Glomerular visceral epithelial cell (primary cell): ENCODE results near the gene PER1.
"Not testable (repeated sequence)": the region's sequence is repeated elsewhere in the genome, so short reads cannot be mapped to it uniquely, and the experiment has no call there.

Experiments
- DNase-seq: peaks from one replicate; pipeline ENCODE4 v3.0.0-alpha.2; 2016; ENCODE audit errors: extremely low spot score

The PER1 gene

GRCh38 chr17:8119581-8120519, 32.4 kb downstream of the PER1 start:
- DNase-seq, result peak; percentile 95

- DNase-seq, result peak; percentile 87
Observed at GRCh38 chr17:8118769-8119580, 33.2 kb downstream of the PER1 start.

DNA sequence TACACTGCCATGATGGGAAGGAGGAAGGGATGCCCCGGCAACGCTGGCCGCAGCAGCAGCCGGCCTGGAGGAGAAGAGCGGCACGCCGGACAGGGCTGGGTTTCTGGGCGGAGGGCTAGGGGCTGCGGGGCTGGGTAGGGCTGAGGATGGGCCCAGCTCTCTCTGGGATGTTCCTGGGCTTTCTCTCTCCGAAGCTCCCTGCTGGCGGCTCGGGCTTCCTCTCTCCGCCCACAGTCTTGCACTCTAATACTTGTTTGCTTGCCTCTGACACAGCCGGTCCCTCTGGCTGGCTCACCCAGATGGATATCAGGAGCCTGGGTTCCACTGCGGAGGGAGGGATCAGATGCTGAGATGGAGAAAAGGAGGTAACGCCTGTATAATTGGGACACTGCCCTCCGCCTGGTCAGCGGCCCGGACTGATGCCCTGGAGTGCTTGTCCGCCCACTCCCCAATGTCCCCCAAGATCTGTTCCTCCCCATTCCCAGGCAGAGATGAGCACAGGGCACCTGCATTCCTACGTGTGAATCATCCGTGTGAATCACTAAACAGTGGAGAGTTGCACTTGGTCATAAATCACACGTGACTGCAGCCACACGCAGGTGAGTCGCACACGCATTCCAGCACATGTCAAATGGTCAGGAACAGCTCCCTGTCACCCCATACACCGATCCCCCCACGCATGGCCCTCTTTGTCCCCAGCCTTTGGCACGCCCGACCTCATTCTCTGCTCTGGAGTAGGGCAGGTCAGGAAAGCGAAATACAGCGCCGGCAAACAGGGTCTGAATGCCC, 34.0 kb downstream of the PER1 start, which contains the start of gene ALOXE3:
TSS of gene ALOXE3 (minus strand) at position 535 of the 789 bp plus-strand sequence. CDS start at position 11, 524 bp downstream.
- DNase-seq, result peak; percentile 66

- DNase-seq, result no peak
Observed at GRCh38 chr17:8117367-8117979, 34.7 kb downstream of the PER1 start.

DNA sequence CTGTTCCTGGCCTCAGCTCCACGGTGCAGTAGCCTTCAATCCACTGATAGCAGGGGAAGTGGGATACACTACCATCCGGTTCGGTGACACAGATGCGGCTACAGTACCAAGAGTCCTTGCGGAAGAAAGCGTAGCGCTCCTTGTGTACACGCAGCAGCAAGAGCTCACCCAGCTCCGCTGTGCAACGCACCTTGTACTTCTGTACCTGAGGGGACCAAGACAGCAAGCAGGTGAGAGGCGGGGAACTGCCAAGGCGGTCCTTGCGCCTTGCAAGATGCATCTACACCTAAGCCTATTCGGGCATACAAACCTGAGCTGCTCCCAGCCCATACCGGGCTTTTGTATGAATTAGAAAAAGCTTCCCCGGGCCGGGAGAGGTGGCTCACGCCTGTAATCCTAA, 35.4 kb downstream of the PER1 start:
- DNase-seq, result no peak

GRCh38 chr17:8110907-8111306, 41.3 kb downstream of the PER1 start:
- DNase-seq, result no peak

DNA sequence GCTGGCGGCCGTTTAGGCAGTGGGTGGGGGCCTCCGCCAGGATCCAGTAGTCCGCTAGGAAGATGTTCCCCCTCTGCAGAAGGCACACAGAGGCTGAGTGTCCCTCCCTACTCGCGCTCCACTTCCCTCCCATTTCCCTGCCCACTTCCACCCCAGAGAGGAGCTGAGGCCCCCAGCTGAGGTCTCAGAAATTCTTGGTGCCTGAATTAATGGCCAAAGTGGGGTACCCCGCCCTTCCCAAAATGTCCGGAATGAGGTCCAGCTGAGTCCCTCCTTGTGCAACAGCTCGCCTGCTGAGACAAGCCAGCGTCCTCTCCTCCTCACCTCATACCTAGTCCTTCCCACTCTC, 41.8 kb downstream of the PER1 start:
- no peak for DNase-seq

DNA sequence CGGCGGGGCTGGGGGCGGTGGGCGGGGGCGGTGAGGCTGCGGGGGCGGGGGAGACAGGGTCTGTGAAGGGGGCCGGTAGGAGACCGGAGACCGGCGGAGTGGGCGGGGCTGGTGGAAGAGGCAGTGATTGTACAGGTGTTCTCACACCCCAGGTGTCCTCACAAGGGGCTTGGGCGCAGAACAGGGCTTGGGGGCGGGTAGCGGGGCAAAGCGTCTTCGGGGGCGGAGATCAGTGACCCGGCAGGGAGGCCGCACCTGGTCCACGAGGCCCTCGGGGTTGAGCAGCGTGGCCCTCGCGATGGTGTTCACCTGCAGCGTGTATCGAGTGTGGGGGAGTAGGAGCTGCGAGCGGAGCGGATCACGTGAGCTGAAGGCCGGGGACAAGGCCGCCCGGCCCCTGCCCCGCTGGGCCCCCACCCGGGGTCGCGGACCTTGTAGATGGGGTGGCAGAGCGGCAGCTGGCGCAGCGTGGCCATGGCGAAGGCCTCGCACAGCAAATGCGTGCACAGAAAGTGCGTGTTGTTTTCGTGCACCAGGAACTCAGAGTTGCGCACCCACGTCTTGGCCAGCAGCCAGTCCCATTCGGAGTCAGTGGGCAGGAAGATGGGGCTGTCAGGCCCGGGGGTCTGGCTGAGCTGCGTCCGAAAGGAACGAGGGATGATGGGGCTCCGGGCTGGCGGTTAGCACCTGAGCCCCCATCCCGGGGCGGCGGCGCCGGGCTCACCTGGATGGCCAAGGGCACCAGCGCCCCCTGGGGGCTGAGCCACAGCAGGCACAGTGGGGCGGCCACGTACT, 42.3 kb downstream of the PER1 start:
- DNase-seq, result peak; percentile 33

GRCh38 chr17:8108972-8109660, 43.1 kb downstream of the PER1 start:
- no peak for DNase-seq

GRCh38 chr17:8106980-8107379, 45.2 kb downstream of the PER1 start:
- not testable (repeated sequence) for DNase-seq

DNA sequence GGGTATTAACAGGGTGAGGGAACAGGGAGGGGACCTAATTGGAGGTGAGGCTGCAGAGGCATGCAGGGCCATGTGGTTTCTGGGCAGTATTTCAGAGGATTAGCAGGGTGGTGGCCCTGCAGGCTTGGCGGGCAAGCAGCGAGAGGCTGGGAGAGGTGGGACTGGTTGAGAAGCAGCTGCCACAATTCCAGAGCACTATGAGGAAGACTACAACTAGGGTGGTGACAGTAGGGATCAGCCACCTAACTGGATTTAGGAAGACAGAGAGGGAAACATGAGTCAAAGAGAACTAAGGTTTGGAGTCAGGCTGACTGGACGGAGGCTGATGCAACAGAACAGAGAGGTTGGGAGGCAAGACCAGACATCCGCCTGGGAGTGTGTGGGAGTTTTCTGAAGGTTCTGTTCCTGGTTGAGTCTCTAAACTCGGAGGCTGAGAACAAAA, 46.2 kb downstream of the PER1 start:
- DNase-seq, result no peak

- no peak for DNase-seq
Observed at GRCh38 chr17:8104911-8105310, 47.3 kb downstream of the PER1 start.

- no peak for DNase-seq
Observed at GRCh38 chr17:8103549-8103948, 48.7 kb downstream of the PER1 start.

DNA sequence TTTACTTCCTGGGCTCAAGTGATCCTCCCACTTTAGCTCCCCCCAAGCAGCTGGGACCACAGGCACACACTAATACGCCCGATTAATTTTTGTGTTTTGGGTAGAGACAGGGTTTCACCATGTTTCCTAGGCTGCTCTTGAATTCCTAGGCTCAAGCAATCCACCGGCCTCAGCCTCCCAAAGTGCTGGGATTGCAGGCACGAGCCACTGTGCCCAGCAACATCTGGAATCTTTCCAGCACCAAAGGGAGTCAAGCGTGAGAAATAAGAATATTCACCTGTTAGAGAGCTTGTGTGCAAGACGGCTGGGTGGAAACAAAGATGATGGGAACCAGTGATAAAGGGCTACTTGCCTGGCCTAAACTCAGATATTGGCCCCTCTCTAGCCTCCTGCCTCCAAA, 50.5 kb downstream of the PER1 start:
- no peak for DNase-seq

DNA sequence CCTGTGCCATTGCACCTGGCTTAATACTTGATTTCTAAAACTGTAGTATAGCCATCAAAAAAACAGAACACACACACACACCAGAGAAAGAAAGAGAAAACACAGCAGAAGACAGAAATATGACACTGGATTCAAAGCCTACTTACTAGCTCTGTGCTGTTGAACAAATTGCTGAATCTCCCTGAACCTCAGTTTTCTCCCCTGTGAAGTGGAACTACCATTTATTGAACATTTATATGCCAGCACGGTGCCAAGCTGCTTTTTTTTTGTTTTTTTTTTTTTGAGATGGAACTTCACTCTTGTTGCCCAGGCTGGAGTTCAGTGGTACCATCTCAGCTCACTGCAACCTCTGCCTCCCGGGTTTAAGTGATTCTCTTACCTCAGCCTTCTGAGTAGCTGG, 51.4 kb downstream of the PER1 start:
- no peak for DNase-seq

GRCh38 chr17:8100111-8100510, 52.1 kb downstream of the PER1 start:
- DNase-seq, result no peak

DNA sequence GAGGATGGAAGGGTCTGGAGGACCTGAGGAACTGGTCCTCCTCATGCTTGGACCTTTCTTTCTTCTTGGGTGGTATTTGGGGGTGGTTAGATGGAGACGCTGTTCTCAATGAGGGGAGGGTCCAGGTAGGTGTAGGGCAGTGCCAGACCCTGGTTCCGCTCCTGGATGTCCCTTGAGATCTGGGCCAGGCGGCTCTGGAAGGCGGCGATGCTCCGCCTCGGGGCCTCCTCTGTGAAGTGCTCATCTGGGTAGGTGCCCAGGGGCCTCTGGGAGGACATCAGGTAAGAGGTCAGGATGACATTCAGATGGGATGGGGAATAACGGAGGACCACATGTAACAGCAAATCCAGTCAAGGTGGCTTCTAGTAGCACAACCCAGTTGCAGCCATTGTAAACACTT, 55.7 kb downstream of the PER1 start:
- DNase-seq, result no peak

- no peak for DNase-seq
Observed at GRCh38 chr17:8095361-8095760, 56.8 kb downstream of the PER1 start.

DNA sequence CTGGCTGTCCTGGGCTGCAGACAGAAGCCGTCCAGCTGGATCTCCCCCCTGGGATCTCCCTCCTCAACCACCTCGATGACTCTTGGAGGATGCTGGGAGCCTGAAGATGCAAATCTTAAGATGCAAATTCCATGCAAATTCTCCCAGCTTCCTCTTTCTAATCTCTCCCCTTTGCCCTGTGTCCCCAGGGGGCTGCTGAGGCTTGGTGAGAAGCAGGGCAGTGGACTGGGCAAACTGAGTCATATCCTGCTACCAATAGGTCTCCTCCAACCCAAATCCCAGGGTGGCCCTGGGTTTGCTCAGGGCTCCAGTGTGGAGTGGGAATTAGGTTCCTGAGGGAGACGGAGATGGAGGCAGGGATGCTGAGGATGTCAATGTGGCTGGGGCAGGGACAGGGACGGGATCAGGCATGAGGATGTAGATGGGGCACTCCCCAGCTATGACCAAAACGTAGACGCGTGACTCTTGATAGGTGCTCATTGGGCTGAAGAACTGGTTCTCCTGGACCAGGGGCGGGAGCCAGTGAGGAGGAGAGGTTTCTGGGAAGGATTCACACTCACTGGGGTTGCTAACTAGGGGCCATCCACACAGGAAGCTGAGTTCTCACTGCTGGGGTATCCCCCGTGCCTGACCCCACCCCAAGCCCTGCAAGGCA, 61.0 kb downstream of the PER1 start:
- no peak for DNase-seq
